Lung (tissue), 12 donors: ENCODE results near the gene SRF. TPM values are rescaled to one million over a fixed set of nuclear protein-coding genes. Genes with fewer than 3 reads are reported as not detected.

ENCODE experiments used
- ATAC-seq: fragments of 200-7000 bp; cut with Tn5 transposase; one replicate; pipeline ENCODE4 v1.9.1; 2020; ENCODE audit warnings: moderate number of reproducible peaks; ENCODE audit not compliant: insufficient read depth, low FRiP score
- DNase-seq, 3 donors: peaks; one replicate each; pipeline ENCODE4 v3.0.0-alpha.2; 2013 to 2017
- H3K27ac ChIP-seq, 2 donors: one replicate each; pipeline ENCODE4 v1.5.1; 2013; ENCODE audit warnings: mild to moderate bottlenecking in 2 of 2, moderate library complexity in 2 of 2, control low read depth in 1 of 2, inconsistent platforms in 1 of 2, low read depth in 1 of 2, low read length in 1 of 2
- H3K27me3 ChIP-seq, 3 donors: one replicate each; pipeline ENCODE4 v1.5.1; 2013; ENCODE audit warnings: low read length in 2 of 3; ENCODE audit not compliant: control insufficient read depth in 3 of 3, insufficient read depth in 3 of 3
- H3K36me3 ChIP-seq, 4 donors: one replicate each; pipeline ENCODE4 v1.5.1; 2013; ENCODE audit warnings: low read length in 4 of 4, mild to moderate bottlenecking in 1 of 4, moderate library complexity in 1 of 4; ENCODE audit not compliant: control insufficient read depth in 4 of 4, insufficient read depth in 4 of 4
- H3K4me1 ChIP-seq, 5 donors: one replicate each; pipeline ENCODE4 v1.5.1; 2013; ENCODE audit warnings: low read length in 5 of 5, mild to moderate bottlenecking in 2 of 5, moderate library complexity in 1 of 5; ENCODE audit not compliant: control insufficient read depth in 5 of 5, insufficient read depth in 5 of 5
- H3K4me3 ChIP-seq: one replicate; pipeline ENCODE4 v1.5.1; 2013; ENCODE audit warnings: mild to moderate bottlenecking, control low read depth, moderate library complexity
- H3K9ac ChIP-seq, 2 donors: one replicate each; pipeline ENCODE4 v1.5.1; 2013; ENCODE audit warnings: low read length in 2 of 2, control low read depth in 1 of 2; ENCODE audit not compliant: insufficient read depth in 1 of 2
- H3K9me3 ChIP-seq, 4 donors: one replicate each; pipeline ENCODE4 v1.5.1; 2013; ENCODE audit warnings: low read length in 3 of 4, mild to moderate bottlenecking in 1 of 4, moderate library complexity in 1 of 4; ENCODE audit not compliant: control insufficient read depth in 4 of 4, insufficient read depth in 3 of 4
- WGBS, 2 donors: extraction: QIAGEN DNeasy Blood & Tissue Kit; methylation state at CpG; one replicate each; pipeline ENCODE4 v1.1.7; 2013; 5-methylcytosine and 5-hydroxymethylcytosine counted together
- polyA plus RNA-seq, 2 donors: library from polyadenylated mRNA; stranded (reverse); fragments of 200-250 nt; gene quantifications; one replicate each; pipeline ENCODE4 v1.2.1, GENCODE V29; 2013
- total RNA-seq, 2 donors: library from RNA; depleted of rRNA in 1 of 2; stranded (reverse); fragments of >200 nt in 1 of 2; gene quantifications; one replicate each; pipeline ENCODE4 v1.2.1, GENCODE V29; 2014 to 2021
- TF ChIP-seq, protein P1 (sequence below): IDR thresholded peaks from 2 replicates; pipeline ENCODE4 v1.5.1; 2012; ENCODE audit warnings: mild to moderate bottlenecking; ENCODE audit errors: control extremely low read depth, extremely low read depth
- donor health status: control.
- donor health status: control.
- donor health status: Bipolar disorder and iron deficiency.
- donor health status: healthy.
- donor health status: DM: yes; HTN: yes; CAD: no.

The SRF gene
- total and polyA plus RNA-seq, 4 donors: 12.7 to 42.0 (median 29.0) TPM

GRCh38 chr6:43219814-43220213, 48.7 kb downstream of the SRF start:
- H3K27ac ChIP-seq: no peak overlapping the region
- WGBS, 2 donors: 88 to 92% methylated on average over 7 of the region's 7 CpGs

DNA sequence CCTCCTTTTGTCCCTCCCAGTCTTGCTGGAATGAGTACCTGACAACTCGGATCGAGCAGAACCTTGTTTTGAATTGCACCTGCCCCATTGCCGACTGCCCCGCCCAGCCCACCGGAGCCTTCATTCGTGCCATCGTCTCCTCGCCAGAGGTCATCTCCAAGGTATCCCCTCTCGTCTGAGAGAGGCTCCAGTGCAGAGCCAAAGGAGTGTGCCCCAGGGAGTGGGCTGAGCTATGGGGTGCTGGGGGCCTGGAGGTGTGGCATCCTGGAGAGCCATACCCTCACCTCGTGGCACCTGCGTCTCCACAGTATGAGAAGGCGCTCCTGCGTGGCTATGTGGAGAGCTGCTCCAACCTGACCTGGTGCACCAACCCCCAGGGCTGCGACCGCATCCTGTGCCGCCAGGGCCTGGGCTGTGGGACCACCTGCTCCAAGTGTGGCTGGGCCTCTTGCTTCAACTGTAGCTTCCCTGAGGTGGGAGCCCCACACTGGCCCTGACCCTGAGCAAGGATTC, 49.4 kb downstream of the SRF start:
- Histone ChIP-seq H3K9ac (no peak overlapping the region), H3K27me3 (no peaks in the 10 kb centered on the region), H3K36me3 (peaks cover 4 to 32% (median 11%) of the 10 kb centered on the region in 4 donors), H3K4me1 (peaks cover 0 to 4% (median 0%) of the 10 kb centered on the region in 5 donors), H3K9me3 (no peaks in the 10 kb centered on the region), H3K27ac (no peak overlapping the region), H3K4me3 (no peak overlapping the region)
- ATAC-seq: no peak
- WGBS, 2 donors: 94 to 95% methylated on average over 15 to 16 of the region's 16 CpGs
- DNase-seq: no peak
- TF ChIP-seq, protein P1, sequence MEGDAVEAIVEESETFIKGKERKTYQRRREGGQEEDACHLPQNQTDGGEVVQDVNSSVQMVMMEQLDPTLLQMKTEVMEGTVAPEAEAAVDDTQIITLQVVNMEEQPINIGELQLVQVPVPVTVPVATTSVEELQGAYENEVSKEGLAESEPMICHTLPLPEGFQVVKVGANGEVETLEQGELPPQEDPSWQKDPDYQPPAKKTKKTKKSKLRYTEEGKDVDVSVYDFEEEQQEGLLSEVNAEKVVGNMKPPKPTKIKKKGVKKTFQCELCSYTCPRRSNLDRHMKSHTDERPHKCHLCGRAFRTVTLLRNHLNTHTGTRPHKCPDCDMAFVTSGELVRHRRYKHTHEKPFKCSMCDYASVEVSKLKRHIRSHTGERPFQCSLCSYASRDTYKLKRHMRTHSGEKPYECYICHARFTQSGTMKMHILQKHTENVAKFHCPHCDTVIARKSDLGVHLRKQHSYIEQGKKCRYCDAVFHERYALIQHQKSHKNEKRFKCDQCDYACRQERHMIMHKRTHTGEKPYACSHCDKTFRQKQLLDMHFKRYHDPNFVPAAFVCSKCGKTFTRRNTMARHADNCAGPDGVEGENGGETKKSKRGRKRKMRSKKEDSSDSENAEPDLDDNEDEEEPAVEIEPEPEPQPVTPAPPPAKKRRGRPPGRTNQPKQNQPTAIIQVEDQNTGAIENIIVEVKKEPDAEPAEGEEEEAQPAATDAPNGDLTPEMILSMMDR: no peak

More at GRCh38 chr6:43219814-43220213, 48.7 kb downstream of the SRF start:
- DNase-seq: no peak
- ATAC-seq: no peak
- peaks cover 0 to 4% (median 0%) of the 10 kb centered on the region in 5 donors for H3K4me1 ChIP-seq
- TF ChIP-seq, protein P1: no peak
- no peak overlapping the region for H3K4me3 ChIP-seq
- H3K9me3 ChIP-seq: no peaks in the 10 kb centered on the region
- peaks cover 4 to 32% (median 11%) of the 10 kb centered on the region in 4 donors for H3K36me3 ChIP-seq
- H3K27me3 ChIP-seq: no peaks in the 10 kb centered on the region
- H3K9ac ChIP-seq: no peak overlapping the region

DNA sequence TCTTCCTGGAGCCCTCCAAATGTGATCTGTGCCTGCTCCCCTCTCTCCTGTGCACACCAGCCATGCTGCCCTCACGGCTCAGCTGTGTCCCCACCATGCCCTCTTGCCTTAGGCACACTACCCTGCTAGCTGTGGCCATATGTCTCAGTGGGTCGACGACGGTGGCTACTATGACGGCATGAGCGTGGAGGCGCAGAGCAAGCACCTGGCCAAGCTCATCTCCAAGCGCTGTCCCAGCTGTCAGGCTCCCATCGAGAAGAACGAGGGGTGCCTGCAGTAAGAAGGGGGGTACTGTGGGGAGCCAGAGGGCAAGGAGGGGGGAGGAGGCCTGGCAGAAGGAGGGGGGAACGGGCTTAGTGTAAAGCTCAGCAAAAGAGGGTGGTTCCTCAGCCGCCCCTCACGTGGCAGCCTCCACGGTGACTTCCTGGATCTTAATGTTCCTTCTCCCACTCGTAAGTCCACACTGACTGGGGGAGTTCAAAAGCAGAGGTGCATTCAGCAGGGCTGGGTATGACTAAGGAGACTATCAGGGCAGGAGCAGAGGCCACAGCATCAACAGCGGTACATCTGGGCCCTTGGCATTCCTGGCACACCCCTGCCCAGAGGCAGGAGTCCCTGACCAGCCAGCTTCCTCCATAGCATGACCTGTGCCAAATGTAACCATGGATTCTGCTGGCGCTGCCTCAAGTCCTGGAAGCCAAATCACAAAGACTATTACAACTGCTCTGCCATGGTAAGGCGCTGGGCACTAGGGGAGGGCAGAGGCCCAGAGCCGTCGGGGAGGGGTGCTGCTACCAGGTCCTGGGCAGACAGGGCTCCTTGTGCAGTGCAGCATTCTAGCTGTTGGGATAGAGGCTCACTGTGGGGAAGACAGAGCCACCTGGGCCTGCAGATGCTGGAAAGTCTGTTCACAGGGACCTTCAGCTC, 50.2 kb downstream of the SRF start:
- WGBS, 2 donors: 87 to 89% methylated on average over 20 of the region's 20 CpGs
- DNase-seq: no peak
- TF ChIP-seq, protein P1: no peak
- no peak for ATAC-seq
- H3K9ac ChIP-seq: no peak overlapping the region
- H3K36me3 ChIP-seq: peaks cover 3 to 26% (median 10%) of the 10 kb centered on the region in 4 donors
- no peaks in the 10 kb centered on the region for H3K9me3 ChIP-seq
- H3K27ac ChIP-seq: no peak overlapping the region
- H3K4me1 ChIP-seq: peaks cover 0 to 4% (median 0%) of the 10 kb centered on the region in 5 donors
- H3K27me3 ChIP-seq: no peaks in the 10 kb centered on the region
- no peak overlapping the region for H3K4me3 ChIP-seq
